LHCN-M2 (cell line): ENCODE measurements around the gene AZIN2. TPM values are rescaled to one million over a fixed set of nuclear protein-coding genes. Genes with fewer than 3 reads are reported as not detected.
A peak's percentile ranks its signal among the peaks of the same experiment; 100 is the strongest.
"Not testable (repeated sequence)": the region's sequence is repeated elsewhere in the genome, so short reads cannot be mapped to it uniquely, and the experiment has no call there.

Experiments
- DNase-seq: peaks from one replicate; pipeline ENCODE4 v3.0.0-alpha.2; 2012; ENCODE audit warnings: low read depth
- total RNA-seq: library from RNA; depleted of rRNA; stranded (reverse); fragments of >200 nt; gene quantifications from 2 replicates; pipeline ENCODE4 v1.2.3, GENCODE V29; 2014

The AZIN2 gene
- total RNA-seq, 1 experiment from 2014 or later = 5.0 TPM

- no peak for DNase-seq
Measured at GRCh38 chr1:33057095-33057494, 23.9 kb upstream of the AZIN2 start.

GRCh38 chr1:33060579-33061083 lies 20.3 kb upstream of the AZIN2 start:
- DNase-seq = peak; percentile 99

GRCh38 chr1:33061834-33062233 lies 19.1 kb upstream of the AZIN2 start:
- DNase-seq = no peak

- DNase-seq = not testable (repeated sequence)
Measured at GRCh38 chr1:33064284-33064683, 16.7 kb upstream of the AZIN2 start.

- DNase-seq = no peak
Measured at GRCh38 chr1:33065301-33065700, 15.7 kb upstream of the AZIN2 start.

GRCh38 chr1:33066477-33066876 lies 14.5 kb upstream of the AZIN2 start:
- DNase-seq = not testable (repeated sequence)

GRCh38 chr1:33068108-33068507 lies 12.8 kb upstream of the AZIN2 start:
- DNase-seq = not testable (repeated sequence)

GRCh38 chr1:33070628-33071027 lies 10.3 kb upstream of the AZIN2 start:
- no peak for DNase-seq

- peak; percentile 53 for DNase-seq
Measured at GRCh38 chr1:33072707-33073106, 8.2 kb upstream of the AZIN2 start.

GRCh38 chr1:33074193-33074945 lies 6.6 kb upstream of the AZIN2 start:
- DNase-seq = no peak

GRCh38 chr1:33078030-33078591 lies 2.8 kb upstream of the AZIN2 start:
- no peak for DNase-seq

- DNase-seq = no peak
Measured at GRCh38 chr1:33080373-33080772, 580 bp upstream of the AZIN2 start.

- no peak for DNase-seq
Measured at GRCh38 chr1:33081554-33082305, 777 bp downstream of the AZIN2 start.

GRCh38 chr1:33082575-33083108 lies 1.7 kb downstream of the AZIN2 start:
- DNase-seq = no peak

- DNase-seq = no peak
Measured at GRCh38 chr1:33085332-33085731, 4.4 kb downstream of the AZIN2 start.

GRCh38 chr1:33086384-33086850 lies 5.5 kb downstream of the AZIN2 start:
- DNase-seq = peak; percentile 67

GRCh38 chr1:33087677-33088076 lies 6.7 kb downstream of the AZIN2 start:
- no peak for DNase-seq

- DNase-seq = no peak
Measured at GRCh38 chr1:33088119-33088906, 7.4 kb downstream of the AZIN2 start.

- DNase-seq = peak; percentile 59
Measured at GRCh38 chr1:33089457-33089856, 8.5 kb downstream of the AZIN2 start.

- DNase-seq = no peak
Measured at GRCh38 chr1:33092438-33092837, 11.5 kb downstream of the AZIN2 start.

GRCh38 chr1:33093004-33093403 lies 12.1 kb downstream of the AZIN2 start:
- DNase-seq = peak; percentile 22
